GM20000 (cell line): ENCODE results near the gene TEKT5.

ENCODE experiments used
- DNase-seq: peaks from one replicate; pipeline ENCODE4 v3.0.0; 2012; ENCODE audit warnings: low spot score
- CTCF ChIP-seq: IDR thresholded peaks from 2 replicates; pipeline ENCODE4 v1.5.1; 2012; ENCODE audit warnings: mild to moderate bottlenecking, control low read depth; ENCODE audit errors: extremely low read depth, missing control alignments

Gene TEKT5

GRCh38 chr16:10699756-10700155 lies 5.0 kb upstream of the TEKT5 start:
- TF ChIP-seq CTCF = no peak
- no peak for DNase-seq

- TF ChIP-seq CTCF = no peak
- DNase-seq = no peak
Observed at GRCh38 chr16:10694306-10694705, 424 bp downstream of the TEKT5 start.

- no peak for DNase-seq
Observed at GRCh38 chr16:10693889-10694288, 841 bp downstream of the TEKT5 start.

GRCh38 chr16:10692470-10692869 lies 2.3 kb downstream of the TEKT5 start:
- DNase-seq = no peak
- TF ChIP-seq CTCF = no peak

More at GRCh38 chr16:10693889-10694288, 841 bp downstream of the TEKT5 start:
- no peak for TF ChIP-seq CTCF

GRCh38 chr16:10688726-10689125 lies 6.0 kb downstream of the TEKT5 start:
- no peak for DNase-seq
- TF ChIP-seq CTCF = no peak

GRCh38 chr16:10688291-10688690 lies 6.4 kb downstream of the TEKT5 start:
- no peak for DNase-seq
- TF ChIP-seq CTCF = no peak

- no peak for DNase-seq
- TF ChIP-seq CTCF = no peak
Observed at GRCh38 chr16:10685709-10686108, 9.0 kb downstream of the TEKT5 start.
